Measurements from ENCODE around the gene SMARCB1. TPM values are rescaled to one million over a fixed set of nuclear protein-coding genes. Genes with fewer than 3 reads are reported as not detected.

SMARCB1 gene
- total and polyA plus RNA-seq, 2 donors (not counting 3 experiments of a cell fraction or from before 2014, with no cell fraction given) = 113 to 148 TPM

- FAIRE-seq (no peak), DNase-seq (ENCODE audit: low read depth, low spot score) (no peak)
- Histone ChIP-seq H3K27ac (ENCODE audit: insufficient read depth, low read depth, low read length) (no peak overlapping the region), H4K20me1 (replicated peaks; ENCODE audit: control insufficient read depth, extremely low read depth, insufficient read depth, low read length) (no peaks in the 10 kb centered on the region), H3K4me2 (ENCODE audit: insufficient read depth, low read length) (no peak overlapping the region), H3K4me1 (ENCODE audit: control insufficient read depth, extremely low read depth, insufficient read depth, low read length) (peaks cover 13% of the 10 kb centered on the region), H3K9ac (replicated peaks; ENCODE audit: extremely low read depth, insufficient read depth, low read length) (no peak overlapping the region), H3K9me1 (replicated peaks; ENCODE audit: control insufficient read depth, extremely low read depth, insufficient read depth, low read length) (no peaks in the 10 kb centered on the region), H3K79me2 (ENCODE audit: control insufficient read depth, insufficient read depth, low read length) (peaks cover 12% of the 10 kb centered on the region), H3K36me3 (ENCODE audit: control insufficient read depth in 2 of 2, extremely low read depth in 1 of 2, insufficient read depth in 2 of 2, low read length in 2 of 2) (no peaks in the 10 kb centered on the region), H3K27me3 (ENCODE audit: control insufficient read depth in 2 of 2, insufficient read depth in 2 of 2, low read length in 2 of 2) (no peaks in the 10 kb centered on the region), H3K9me3 (replicated peaks; ENCODE audit: control insufficient read depth, insufficient read depth, low read length) (no peaks in the 10 kb centered on the region), H3K4me3 (replicated peaks in 1 of 3; ENCODE audit: insufficient read depth in 1 of 3, low read depth in 1 of 3, low read length in 3 of 3) (no peak overlapping the region), H2AFZ (ENCODE audit: low read depth, low read length) (no peak overlapping the region)
- POLR2A ChIA-PET = no interaction called here
- BruUV-seq (replicated peaks) = no TSS peak
- intact Hi-C loops (cut with micrococcal nuclease) (no loop called here), dilution Hi-C loops (cut with MboI; ENCODE audit: extremely low pct_ligation_motif_present, low sequenced_read_pairs) (no loop called here)
- CTCF ChIA-PET = interaction anchor here (0.8 kb wide), 1 partner anchor 9 kb away, joined by 3 read pairs; no protein-coding TSS in a partner anchor
- TF ChIP-seq EZH2 (IDR thresholded peaks at IDR 0.05; ENCODE audit: borderline replicate concordance, low read depth, low read length, severe bottlenecking) (no peak), MYC (IDR thresholded peaks at IDR 0.05; ENCODE audit: low read depth, low read length) (no peak), POLR2AphosphoS5 (IDR thresholded peaks at IDR 0.05; ENCODE audit: insufficient read depth, low read depth, low read length) (no peak), GATA2 (IDR thresholded peaks at IDR 0.05; ENCODE audit: insufficient read depth, insufficient read length, low read depth, low read length) (no peak), POLR2A (IDR thresholded peaks at IDR 0.05; ENCODE audit: low read depth, low read length) (no peak), FOS (IDR thresholded peaks at IDR 0.05; ENCODE audit: borderline replicate concordance, insufficient read depth, low read length) (no peak), MAX (IDR thresholded peaks at IDR 0.05; ENCODE audit: insufficient read depth, insufficient read length) (no peak), JUN (IDR thresholded peaks at IDR 0.05; ENCODE audit: borderline replicate concordance, insufficient read depth, insufficient read length, low read depth) (no peak), CTCF (IDR thresholded peaks at IDR 0.05; ENCODE audit: extremely low read depth in 1 of 2, insufficient read depth in 1 of 2, low read depth in 1 of 2, low read length in 2 of 2) (no peak)
Observed at GRCh38 chr22:23783265-23784150, 3.3 kb upstream of the SMARCB1 start.

All from endothelial cell of umbilical vein (primary cell).